Heart right ventricle (tissue), 16 donors: ENCODE measurements around the gene MRPL3. TPM values are rescaled to one million over a fixed set of nuclear protein-coding genes. Genes with fewer than 3 reads are reported as not detected.

Source experiments
- ATAC-seq, 8 donors: fragments of 200-7000 bp; cut with Tn5 transposase; one replicate each; pipeline ENCODE4 v1.9.1; 2020; ENCODE audit warnings: mild to moderate bottlenecking in 8 of 8, moderate library complexity in 8 of 8, moderate number of reproducible peaks in 1 of 8
- DNase-seq, 2 donors: peaks; one replicate each; pipeline ENCODE4 v3.0.0-alpha.2; 2020
- H3K27ac ChIP-seq, 10 donors: fragments of 200-600 bp; sonication (generic) in 2 of 10; one replicate each; pipeline versions ENCODE4 v1.5.0 to v1.8.0; 2020 to 2022; ENCODE audit warnings: mild to moderate bottlenecking in 3 of 10
- H3K27me3 ChIP-seq, 7 donors: fragments of 200-600 bp; one replicate each; pipeline ENCODE4 v1.8.0; 2021 to 2022; ENCODE audit warnings: mild to moderate bottlenecking in 2 of 7
- H3K36me3 ChIP-seq, 9 donors: fragments of 200-600 bp; sonication (generic) in 1 of 9; one replicate each; pipeline versions ENCODE4 v1.5.0 to v1.8.0; 2020 to 2022; ENCODE audit warnings: mild to moderate bottlenecking in 2 of 9
- H3K4me1 ChIP-seq, 9 donors: fragments of 200-600 bp; sonication (generic) in 1 of 9; one replicate each; pipeline versions ENCODE4 v1.5.0 to v1.8.0; 2020 to 2022; ENCODE audit warnings: mild to moderate bottlenecking in 4 of 9
- H3K4me3 ChIP-seq, 10 donors: fragments of 200-600 bp; sonication (generic) in 2 of 10; one replicate each; pipeline versions ENCODE4 v1.5.0 to v1.8.0; 2020 to 2022; ENCODE audit warnings: mild to moderate bottlenecking in 7 of 10, moderate library complexity in 2 of 10
- H3K9me3 ChIP-seq, 11 donors: fragments of 200-600 bp in 10 of 11; sonication (generic) in 2 of 11; one replicate each; pipeline versions ENCODE4 v1.5.0 to v1.8.0; 2013 to 2022; ENCODE audit warnings: mild to moderate bottlenecking in 2 of 11, control low read depth in 1 of 11, moderate library complexity in 1 of 11
- WGBS, 2 donors: extraction: QIAGEN DNeasy Blood & Tissue Kit; methylation state at CpG; one replicate each; pipeline ENCODE4 v1.1.7; 2013; ENCODE audit warnings: inconsistent platforms in 1 of 2; 5-methylcytosine and 5-hydroxymethylcytosine counted together
- intact Hi-C, 10 donors: fragments of 100-400 bp; cut with DNase I; formaldehyde crosslinking; loops; one replicate each; pipeline versions ENCODE4 v1.11.1 to v1.14.2; 2022
- polyA plus RNA-seq, 2 donors: library from polyadenylated mRNA; stranded (reverse); fragments of 200-250 nt; gene quantifications; one replicate each; pipeline ENCODE4 v1.2.3, GENCODE V29; 2013
- total RNA-seq, 10 donors: library from RNA; stranded (reverse); fragmentation: NEBNext Ultra II Directional in 3 of 10; extraction: Animal tissue kit (Norgen Biotek cat#: 25700) in 3 of 10; gene quantifications; one replicate each; pipeline versions ENCODE4 v1.2.1 to v1.2.4, GENCODE V29; 2021 to 2023
- TF ChIP-seq, protein P1 (sequence below), 9 donors: fragments of 200-600 bp; sonication (generic) in 2 of 9; IDR thresholded peaks; one replicate each; pipeline versions ENCODE4 v1.5.0 to v1.8.0; 2021 to 2022; ENCODE audit warnings: antibody characterized with exemption in 9 of 9, mild to moderate bottlenecking in 5 of 9, moderate library complexity in 1 of 9
- donor health status: Arrhythmogenic right ventricular cardiomyopathy.
- donor health status: ischemic (EF 13 %, LVEDD 7.1; RV severe dilation, severe dysfunction).
- donor health status: healthy with polysubstance abuse.
- donor health status: DM: no; HTN: yes; CAD: no.
- donor health status: DM: no; HTN: no; CAD: no.
- donor health status: ischemic (EF 25% LVEDD 6.9; RV normal size, moderate dysfunction).
- donor health status: ischemic (EF 25% LVEDD 5.7; RV mildly dilated, moderate dysfunction).
- donor health status: healthy.
- donor health status: DM: yes; HTN: yes; CAD: no.
- donor health status: Ischemic cardiomyopathy.
- donor health status: ischemic (EF 35%, LVEDD 5.7; RV mildly dilated, moderate dysfunction).
- donor health status: nonischemic (EF 11% LVEDD 7.7; RV severe dilation, severe dysfunction).
- donor health status: DM: yes; HTN: yes; CAD: no.
- donor health status: PGD.
- donor health status: ischemic (EF 29% LVEDD 5.4; RV normal size, mild dysfunction).
- donor health status: nonischemic (EF 23%, LVEDD 6.1; RV moderate dilation, normal function).

MRPL3 gene
- total and polyA plus RNA-seq, 12 donors, result 46.5 to 102 (median 51.2) TPM

DNA sequence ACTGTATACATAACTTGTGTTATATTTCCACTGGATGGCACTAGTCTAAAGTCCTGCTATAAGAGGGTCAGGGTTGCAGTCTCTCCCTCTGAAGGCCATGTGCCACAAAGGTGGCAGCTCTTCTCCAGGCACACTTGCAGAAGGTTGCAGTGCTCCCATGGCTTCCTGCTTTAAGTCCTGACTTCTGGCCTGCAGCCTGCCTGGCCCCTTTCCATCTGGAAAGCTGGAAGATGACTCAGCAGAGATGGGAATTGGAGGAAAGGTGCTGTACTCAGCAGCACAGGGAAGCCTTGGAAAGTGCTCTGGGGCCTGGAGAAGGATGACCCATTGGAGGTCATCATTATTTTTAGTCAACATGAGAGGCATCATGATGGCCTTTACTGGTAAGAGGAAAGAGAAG is 40.9 kb upstream of the MRPL3 start:
- peak; percentile 73 to 75 for DNase-seq
- Histone ChIP-seq H3K9me3 (peaks cover 0 to 3% (median 0%) of the 10 kb centered on the region in 11 donors), H3K27me3 (no peaks in the 10 kb centered on the region), H3K4me3 (no peak overlapping the region), H3K4me1 (peaks cover 0 to 14% (median 8%) of the 10 kb centered on the region in 9 donors), H3K36me3 (no peaks in the 10 kb centered on the region), H3K27ac (peak overlapping the region in 5 of 10 donors; percentile 30 to 52 (median 46))
- intact Hi-C loops, result loop anchor here in 1 of 10 donors (10.0 kb wide), 1 partner anchor 481 kb away; no protein-coding TSS in a partner anchor
- ATAC-seq, result peak; percentile 88 to 99 (median 95)
- TF ChIP-seq, protein P1, sequence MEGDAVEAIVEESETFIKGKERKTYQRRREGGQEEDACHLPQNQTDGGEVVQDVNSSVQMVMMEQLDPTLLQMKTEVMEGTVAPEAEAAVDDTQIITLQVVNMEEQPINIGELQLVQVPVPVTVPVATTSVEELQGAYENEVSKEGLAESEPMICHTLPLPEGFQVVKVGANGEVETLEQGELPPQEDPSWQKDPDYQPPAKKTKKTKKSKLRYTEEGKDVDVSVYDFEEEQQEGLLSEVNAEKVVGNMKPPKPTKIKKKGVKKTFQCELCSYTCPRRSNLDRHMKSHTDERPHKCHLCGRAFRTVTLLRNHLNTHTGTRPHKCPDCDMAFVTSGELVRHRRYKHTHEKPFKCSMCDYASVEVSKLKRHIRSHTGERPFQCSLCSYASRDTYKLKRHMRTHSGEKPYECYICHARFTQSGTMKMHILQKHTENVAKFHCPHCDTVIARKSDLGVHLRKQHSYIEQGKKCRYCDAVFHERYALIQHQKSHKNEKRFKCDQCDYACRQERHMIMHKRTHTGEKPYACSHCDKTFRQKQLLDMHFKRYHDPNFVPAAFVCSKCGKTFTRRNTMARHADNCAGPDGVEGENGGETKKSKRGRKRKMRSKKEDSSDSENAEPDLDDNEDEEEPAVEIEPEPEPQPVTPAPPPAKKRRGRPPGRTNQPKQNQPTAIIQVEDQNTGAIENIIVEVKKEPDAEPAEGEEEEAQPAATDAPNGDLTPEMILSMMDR (IDR thresholded peaks at IDR 0.05), result peak in 2 of 9 donors; percentile 15 to 18

DNA sequence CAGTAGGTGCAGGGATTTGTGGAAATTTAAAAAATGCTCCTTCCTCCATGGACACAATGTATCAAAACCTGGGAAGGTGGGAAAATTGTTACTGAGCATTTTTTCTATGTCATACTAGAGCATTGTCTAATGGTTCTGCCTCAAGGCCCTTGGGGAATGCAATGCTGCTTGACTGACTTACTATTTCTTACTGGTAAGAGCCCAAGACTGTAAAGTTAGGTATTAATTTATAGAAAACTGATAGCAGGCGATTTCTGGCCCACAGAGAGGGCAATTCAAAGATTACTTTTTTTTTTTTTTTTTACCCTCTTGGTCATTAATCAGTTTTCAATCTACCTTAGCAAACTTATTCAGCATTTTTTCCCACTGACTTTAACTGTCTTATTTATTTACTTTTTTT is 38.5 kb upstream of the MRPL3 start:
- ATAC-seq, result no peak
- Histone ChIP-seq H3K4me1 (peaks cover 0 to 14% (median 8%) of the 10 kb centered on the region in 9 donors), H3K27me3 (no peaks in the 10 kb centered on the region), H3K27ac (no peak overlapping the region), H3K36me3 (no peaks in the 10 kb centered on the region), H3K4me3 (no peak overlapping the region), H3K9me3 (peaks cover 0 to 7% (median 0%) of the 10 kb centered on the region in 11 donors)
- DNase-seq, result no peak
- 81 to 86% methylated on average over 1 of the region's 1 CpG for WGBS, 2 donors
- TF ChIP-seq, protein P1 (IDR thresholded peaks at IDR 0.05), result no peak
- intact Hi-C loops, result loop anchor here in 1 of 10 donors (10.0 kb wide), 1 partner anchor 484 kb away; no protein-coding TSS in a partner anchor

DNA sequence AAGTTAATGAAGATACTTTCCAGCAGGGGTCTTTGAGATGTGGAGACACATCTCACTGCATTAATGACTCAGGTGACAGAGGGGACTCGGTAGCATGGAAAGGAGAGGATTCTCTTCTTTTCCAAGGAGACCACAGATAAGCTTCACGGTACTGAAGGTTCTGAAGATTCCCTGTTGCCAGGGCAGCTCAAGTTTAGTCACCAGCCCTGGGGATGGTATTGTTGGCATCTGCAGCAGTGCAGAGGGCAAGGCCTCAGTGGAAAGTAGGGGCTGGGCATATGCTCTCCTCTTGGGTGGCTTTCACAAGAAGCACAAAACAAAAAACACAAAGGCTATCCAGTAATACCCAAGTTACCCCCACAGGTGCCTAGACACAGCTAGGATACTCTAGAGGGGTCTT is 38.0 kb upstream of the MRPL3 start:
- intact Hi-C loops, result loop anchor here in 1 of 10 donors (10.0 kb wide), 1 partner anchor 484 kb away; no protein-coding TSS in a partner anchor
- Histone ChIP-seq H3K4me3 (no peak overlapping the region), H3K36me3 (no peaks in the 10 kb centered on the region), H3K27me3 (no peaks in the 10 kb centered on the region), H3K27ac (no peak overlapping the region), H3K9me3 (peaks cover 0 to 7% (median 0%) of the 10 kb centered on the region in 11 donors), H3K4me1 (peaks cover 0 to 14% (median 8%) of the 10 kb centered on the region in 9 donors)
- DNase-seq (no peak), ATAC-seq (no peak)
- TF ChIP-seq, protein P1 (IDR thresholded peaks at IDR 0.05), result no peak
- WGBS, 2 donors, result 79 to 93% methylated on average over 2 of the region's 2 CpGs

DNA sequence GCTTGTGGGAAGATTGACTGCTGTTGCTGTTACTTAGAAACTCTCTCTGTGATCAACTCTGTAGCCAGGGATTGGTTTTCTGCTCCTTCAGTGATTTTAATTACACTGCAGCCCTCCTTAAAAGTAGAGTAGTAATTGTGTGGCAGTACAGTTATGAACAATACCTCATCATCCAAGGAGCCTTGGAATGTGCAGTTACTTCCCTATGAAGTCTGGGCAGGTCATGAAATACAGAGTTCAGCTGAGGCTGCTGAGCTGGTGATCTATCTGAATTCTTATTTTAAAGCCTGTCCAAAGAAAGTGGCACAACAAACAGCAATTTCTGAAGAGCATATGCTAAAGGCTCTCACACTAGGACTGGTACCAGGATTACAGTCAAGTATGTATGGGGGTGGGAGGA is 37.4 kb upstream of the MRPL3 start:
- DNase-seq, result no peak
- H3K27me3 ChIP-seq, result no peaks in the 10 kb centered on the region
- no peak overlapping the region for H3K27ac ChIP-seq
- peaks cover 0 to 7% (median 0%) of the 10 kb centered on the region in 11 donors for H3K9me3 ChIP-seq
- no peak for ATAC-seq
- intact Hi-C loops, result loop anchor here in 1 of 10 donors (10.0 kb wide), 1 partner anchor 485 kb away; no protein-coding TSS in a partner anchor
- H3K36me3 ChIP-seq, result no peaks in the 10 kb centered on the region
- H3K4me3 ChIP-seq, result no peak overlapping the region
- TF ChIP-seq, protein P1 (IDR thresholded peaks at IDR 0.05), result no peak
- peaks cover 0 to 14% (median 8%) of the 10 kb centered on the region in 9 donors for H3K4me1 ChIP-seq
